Measurements from ENCODE around the gene NEFH. TPM values are rescaled to one million over a fixed set of nuclear protein-coding genes. Genes with fewer than 3 reads are reported as not detected.
A peak's percentile ranks its signal among the peaks of the same experiment; 100 is the strongest.

Gene NEFH
- total RNA-seq, 2 experiments from 2014 or later, result 1.8 TPM

GRCh38 chr22:29449296-29449875 lies 30.6 kb upstream of the NEFH start:
- Mint-ChIP-seq H3K9me3 (no peaks in the 10 kb centered on the region), H3K27ac (no peak overlapping the region), H3K4me3 (no peak overlapping the region), H3K4me1 (no peaks in the 10 kb centered on the region), H3K36me3 (no peaks in the 10 kb centered on the region), H3K27me3 (no peaks in the 10 kb centered on the region)
- POLR2A ChIA-PET, result no interaction called here
- ATAC-seq (ENCODE audit: low read depth) (no peak), DNase-seq (no peak)

DNA sequence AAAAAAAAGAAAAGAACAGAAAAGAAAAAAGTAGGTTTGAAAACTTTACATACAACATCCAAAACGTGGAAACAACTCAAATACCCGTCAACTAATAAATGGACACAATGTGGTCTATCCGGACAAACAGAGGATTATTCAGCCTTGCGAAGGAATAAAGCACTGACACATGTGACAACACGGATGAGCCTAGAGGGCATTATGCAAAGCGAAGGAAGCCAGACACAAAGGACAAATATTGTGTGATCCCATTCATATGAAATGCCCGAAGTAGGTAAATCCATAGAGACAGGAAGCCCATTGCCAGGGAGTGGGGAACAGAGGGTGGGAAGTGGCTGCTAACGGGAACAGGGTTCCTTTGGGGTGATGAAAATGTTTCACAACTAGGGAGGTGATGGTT lies 29.8 kb upstream of the NEFH start:
- ATAC-seq (ENCODE audit: low read depth) (no peak), DNase-seq (no peak)
- Mint-ChIP-seq H3K4me1 (no peaks in the 10 kb centered on the region), H3K4me3 (no peak overlapping the region), H3K27ac (no peak overlapping the region), H3K9me3 (no peaks in the 10 kb centered on the region), H3K27me3 (no peaks in the 10 kb centered on the region), H3K36me3 (no peaks in the 10 kb centered on the region)
- POLR2A ChIA-PET, result no interaction called here

DNA sequence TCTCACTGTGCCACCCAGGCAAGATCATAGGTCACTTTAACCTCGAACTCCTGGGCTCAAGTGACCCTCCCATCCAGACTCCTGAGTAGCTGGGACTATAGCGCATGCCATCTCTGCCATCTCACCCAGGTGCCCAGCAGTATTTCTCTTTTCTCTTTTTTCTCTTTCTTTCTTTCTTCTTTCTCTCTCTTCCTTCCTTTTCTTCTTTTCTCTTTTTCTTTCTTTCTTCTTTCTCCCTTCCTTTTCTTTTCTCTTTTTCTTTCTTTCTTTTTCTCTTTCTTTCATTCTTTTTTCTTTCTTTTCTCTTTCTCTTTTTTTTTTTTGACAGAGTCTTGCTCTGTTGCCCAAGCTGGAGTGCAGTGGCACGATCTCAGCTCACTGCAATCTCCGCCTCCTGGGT lies 28.2 kb upstream of the NEFH start:
- H3K27ac Mint-ChIP-seq, result no peak overlapping the region

DNA sequence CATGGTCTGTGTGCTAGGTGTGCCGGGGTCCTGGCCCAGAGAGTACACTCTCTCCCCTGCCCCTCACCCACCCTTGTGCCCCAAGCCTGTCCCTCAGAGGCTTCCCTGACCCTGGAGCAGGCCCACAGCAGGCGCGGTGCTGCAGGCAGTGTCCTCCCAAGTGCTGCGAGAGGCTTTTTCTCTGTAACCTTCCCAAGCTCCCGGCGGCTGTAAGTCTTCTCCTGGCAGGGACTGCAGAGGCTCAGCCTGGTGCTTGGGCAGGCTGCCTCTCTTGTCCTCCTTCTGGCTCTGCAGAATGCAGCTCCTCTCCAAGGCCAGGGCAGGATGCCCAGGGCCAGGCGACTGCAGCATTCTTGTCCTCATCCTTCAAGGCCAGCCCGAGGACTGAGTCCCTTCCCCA lies 25.7 kb upstream of the NEFH start:
- Mint-ChIP-seq H3K9me3 (no peaks in the 10 kb centered on the region), H3K27me3 (peaks cover 2% of the 10 kb centered on the region), H3K36me3 (no peaks in the 10 kb centered on the region), H3K4me1 (no peaks in the 10 kb centered on the region), H3K27ac (no peak overlapping the region), H3K4me3 (no peak overlapping the region)
- DNase-seq, result no peak
- ATAC-seq (ENCODE audit: low read depth), result no peak
- POLR2A ChIA-PET, result no interaction called here

More for the DNA sequence above, 28.2 kb upstream of the NEFH start:
- POLR2A ChIA-PET, result no interaction called here
- no peaks in the 10 kb centered on the region for H3K4me1 Mint-ChIP-seq
- H3K36me3 Mint-ChIP-seq, result no peaks in the 10 kb centered on the region
- DNase-seq (no peak), ATAC-seq (ENCODE audit: low read depth) (no peak)
- no peaks in the 10 kb centered on the region for H3K9me3 Mint-ChIP-seq
- H3K4me3 Mint-ChIP-seq, result no peak overlapping the region
- H3K27me3 Mint-ChIP-seq, result no peaks in the 10 kb centered on the region

DNA sequence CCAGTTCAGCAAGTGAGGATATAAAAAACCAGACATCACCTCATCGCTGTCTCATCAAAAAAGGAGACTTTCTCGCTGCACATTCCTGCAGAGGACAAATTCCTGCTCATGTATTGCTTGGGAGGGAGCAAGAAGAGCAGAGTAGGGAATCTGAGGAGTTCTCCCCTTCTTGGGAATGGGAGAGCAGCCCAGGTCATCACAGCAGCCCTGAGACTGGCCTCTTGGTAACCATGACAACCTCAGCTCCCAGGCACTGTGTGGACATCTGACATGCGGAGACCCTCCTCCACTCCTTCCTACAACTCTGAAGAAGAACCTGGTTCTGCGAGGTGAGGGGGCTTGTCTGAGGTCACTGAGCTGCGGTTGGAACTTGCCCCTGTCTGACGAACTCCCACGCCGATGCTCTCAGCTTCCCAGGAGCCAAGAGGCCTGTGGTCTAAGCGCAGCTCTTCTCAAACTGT lies 23.8 kb upstream of the NEFH start:
- no peaks in the 10 kb centered on the region for H3K9me3 Mint-ChIP-seq
- no peak overlapping the region for H3K4me3 Mint-ChIP-seq
- peaks cover 2% of the 10 kb centered on the region for H3K27me3 Mint-ChIP-seq
- H3K4me1 Mint-ChIP-seq, result no peaks in the 10 kb centered on the region
- no peak for ATAC-seq (ENCODE audit: low read depth)
- DNase-seq, result no peak
- H3K36me3 Mint-ChIP-seq, result no peaks in the 10 kb centered on the region
- POLR2A ChIA-PET, result no interaction called here
- H3K27ac Mint-ChIP-seq, result no peak overlapping the region

- Mint-ChIP-seq H3K9me3 (no peaks in the 10 kb centered on the region), H3K4me1 (no peaks in the 10 kb centered on the region), H3K36me3 (no peaks in the 10 kb centered on the region), H3K4me3 (no peak overlapping the region), H3K27me3 (peaks cover 2% of the 10 kb centered on the region), H3K27ac (no peak overlapping the region)
- DNase-seq (no peak), ATAC-seq (ENCODE audit: low read depth) (peak; percentile 39)
- POLR2A ChIA-PET, result interaction anchor here (0.6 kb wide), 1 partner anchor 43 kb away, joined by 3 read pairs; no protein-coding TSS in a partner anchor
These were observed 22.3 kb upstream of the NEFH start for GRCh38 chr22:29457730-29458129.

DNA sequence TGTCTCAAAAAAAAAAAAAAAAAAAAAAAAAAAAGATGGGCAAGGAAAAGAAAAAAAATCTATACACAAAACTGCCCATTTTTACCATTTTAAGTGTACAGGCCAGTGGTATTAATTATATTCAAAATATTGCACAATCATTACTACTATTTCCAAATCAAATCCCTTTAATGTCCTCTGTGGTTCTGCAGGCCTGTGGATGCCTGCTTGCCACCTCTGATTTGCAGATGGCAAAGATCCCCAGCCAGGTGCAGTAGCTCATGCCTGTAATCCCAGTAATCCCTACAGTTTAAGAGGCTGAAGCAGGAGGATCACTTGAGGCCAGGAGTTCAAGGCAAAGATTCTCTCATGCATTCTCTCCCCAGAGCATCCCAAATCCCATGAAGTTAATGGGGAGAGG lies 21.5 kb upstream of the NEFH start:
- Mint-ChIP-seq H3K9me3 (no peaks in the 10 kb centered on the region), H3K4me1 (no peaks in the 10 kb centered on the region), H3K27me3 (peaks cover 2% of the 10 kb centered on the region), H3K27ac (no peak overlapping the region), H3K4me3 (no peak overlapping the region), H3K36me3 (no peaks in the 10 kb centered on the region)
- POLR2A ChIA-PET, result no interaction called here
- ATAC-seq (ENCODE audit: low read depth), result no peak
- DNase-seq, result no peak

DNA sequence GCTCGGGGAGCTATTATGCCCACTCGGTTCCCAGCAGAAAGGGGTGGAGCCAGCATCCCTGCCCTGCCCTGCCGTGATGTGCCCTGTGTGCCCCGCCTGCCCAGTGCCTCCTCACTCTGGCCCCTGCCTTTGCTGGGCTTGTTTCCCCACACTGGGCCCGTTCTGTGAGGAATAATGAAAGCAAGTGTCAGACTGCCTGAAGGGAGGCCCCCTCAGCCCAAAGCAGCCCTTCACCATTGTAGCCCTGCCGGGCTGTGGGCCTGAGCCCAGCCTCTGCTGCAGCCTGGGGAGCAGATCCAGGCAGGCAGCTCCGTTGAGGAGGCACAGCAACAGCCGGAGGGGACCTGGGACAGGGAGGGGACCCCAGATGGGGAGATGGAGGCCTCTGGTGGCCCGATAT lies 20.2 kb upstream of the NEFH start:
- POLR2A ChIA-PET, result no interaction called here
- H3K27me3 Mint-ChIP-seq, result peaks cover 2% of the 10 kb centered on the region
- H3K4me3 Mint-ChIP-seq, result no peak overlapping the region
- H3K4me1 Mint-ChIP-seq, result no peaks in the 10 kb centered on the region
- DNase-seq (no peak), ATAC-seq (ENCODE audit: low read depth) (no peak)
- H3K36me3 Mint-ChIP-seq, result no peaks in the 10 kb centered on the region
- H3K9me3 Mint-ChIP-seq, result no peaks in the 10 kb centered on the region
- no peak overlapping the region for H3K27ac Mint-ChIP-seq

- no peaks in the 10 kb centered on the region for H3K9me3 Mint-ChIP-seq
- no peaks in the 10 kb centered on the region for H3K36me3 Mint-ChIP-seq
- POLR2A ChIA-PET, result interaction anchor here (0.7 kb wide), 1 partner anchor 1293 kb away, joined by 3 read pairs; no protein-coding TSS in a partner anchor
- peaks cover 2% of the 10 kb centered on the region for H3K27me3 Mint-ChIP-seq
- ATAC-seq (ENCODE audit: low read depth) (no peak), DNase-seq (no peak)
- no peak overlapping the region for H3K4me3 Mint-ChIP-seq
- H3K27ac Mint-ChIP-seq, result no peak overlapping the region
- H3K4me1 Mint-ChIP-seq, result no peaks in the 10 kb centered on the region
These were observed 18.8 kb upstream of the NEFH start for GRCh38 chr22:29461263-29461662.

GRCh38 chr22:29463629-29464028 lies 16.4 kb upstream of the NEFH start:
- POLR2A ChIA-PET, result no interaction called here
- H3K27me3 Mint-ChIP-seq, result peaks cover 8% of the 10 kb centered on the region
- no peak for ATAC-seq (ENCODE audit: low read depth)
- DNase-seq, result no peak
- no peaks in the 10 kb centered on the region for H3K4me1 Mint-ChIP-seq
- H3K36me3 Mint-ChIP-seq, result no peaks in the 10 kb centered on the region
- H3K9me3 Mint-ChIP-seq, result no peaks in the 10 kb centered on the region
- no peak overlapping the region for H3K4me3 Mint-ChIP-seq
- H3K27ac Mint-ChIP-seq, result no peak overlapping the region

DNA sequence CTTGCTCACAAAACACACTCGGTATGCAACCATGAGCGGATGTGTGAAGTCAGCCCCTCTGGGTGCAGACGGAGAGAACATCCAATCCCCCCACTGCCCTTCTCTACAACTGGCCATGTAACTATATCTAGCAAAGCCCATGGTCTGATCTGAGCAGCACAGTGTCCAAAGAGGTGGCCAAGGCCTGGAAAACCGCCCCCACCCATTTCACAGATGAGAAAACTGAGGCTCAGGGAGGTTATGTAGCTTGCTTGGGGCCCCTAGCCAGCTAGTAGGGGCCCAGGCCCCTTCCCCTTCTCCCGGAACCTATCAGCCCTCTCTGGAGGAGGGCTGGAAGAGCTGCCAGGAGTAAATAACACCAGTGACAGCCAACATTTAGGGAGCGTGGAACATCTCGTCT lies 15.4 kb upstream of the NEFH start:
- POLR2A ChIA-PET, result no interaction called here
- no peak for DNase-seq
- no peaks in the 10 kb centered on the region for H3K36me3 Mint-ChIP-seq
- H3K27ac Mint-ChIP-seq, result no peak overlapping the region
- H3K9me3 Mint-ChIP-seq, result no peaks in the 10 kb centered on the region
- ATAC-seq (ENCODE audit: low read depth), result no peak
- peaks cover 10% of the 10 kb centered on the region for H3K27me3 Mint-ChIP-seq
- H3K4me1 Mint-ChIP-seq, result no peaks in the 10 kb centered on the region
- no peak overlapping the region for H3K4me3 Mint-ChIP-seq

DNA sequence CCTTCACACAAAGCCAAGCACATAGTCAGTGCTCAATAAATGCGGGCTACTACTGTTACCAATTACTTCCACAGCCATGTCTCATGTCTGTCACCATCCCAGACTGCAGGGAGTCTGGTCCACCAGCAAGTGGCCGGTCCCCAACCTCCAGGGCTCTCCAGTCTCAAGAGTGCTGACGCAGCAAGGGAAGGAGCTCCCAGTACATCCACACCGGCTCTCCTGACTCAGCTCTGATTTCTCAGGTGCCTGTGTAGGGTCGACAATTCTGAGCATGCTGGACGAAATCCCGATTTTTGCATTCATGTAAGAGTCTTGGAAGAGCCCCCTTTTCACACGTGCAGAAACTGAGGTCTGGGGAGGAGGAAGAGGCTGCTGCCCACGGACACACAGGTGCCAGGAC lies 10.3 kb upstream of the NEFH start:
- POLR2A ChIA-PET, result no interaction called here
- ATAC-seq (ENCODE audit: low read depth), result no peak

GRCh38 chr22:29470159-29470855 lies 9.7 kb upstream of the NEFH start:
- Mint-ChIP-seq H3K36me3 (no peaks in the 10 kb centered on the region), H3K9me3 (no peaks in the 10 kb centered on the region), H3K27ac (no peak overlapping the region)

More for the DNA sequence above, 10.3 kb upstream of the NEFH start:
- peak overlapping the region; percentile 67 for H3K4me3 Mint-ChIP-seq
- no peaks in the 10 kb centered on the region for H3K9me3 Mint-ChIP-seq
- H3K4me1 Mint-ChIP-seq, result peaks cover 2% of the 10 kb centered on the region
- H3K27ac Mint-ChIP-seq, result no peak overlapping the region
- no peaks in the 10 kb centered on the region for H3K36me3 Mint-ChIP-seq
- H3K27me3 Mint-ChIP-seq, result peaks cover 31% of the 10 kb centered on the region
- no peak for DNase-seq

DNA sequence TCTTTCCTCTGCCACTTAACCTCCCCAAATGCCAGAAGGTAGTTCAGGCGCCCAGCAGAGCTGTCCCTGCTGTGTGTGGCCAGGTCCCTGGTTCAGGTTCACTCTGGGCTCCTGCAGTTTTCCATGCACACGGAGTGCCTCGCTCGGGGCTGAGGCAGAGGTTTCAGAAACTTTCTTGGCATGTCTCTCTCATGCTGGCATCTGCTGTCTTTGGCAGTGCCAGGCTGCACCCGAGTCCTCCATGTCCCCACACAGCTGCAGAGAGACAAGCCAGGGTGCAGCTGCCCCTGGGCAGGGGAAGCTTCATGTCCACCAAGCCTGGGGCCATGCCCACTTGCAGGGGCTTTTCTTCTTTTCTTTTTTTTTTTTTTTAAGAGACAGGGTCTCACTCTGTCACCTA lies 7.0 kb upstream of the NEFH start:
- Mint-ChIP-seq H3K4me1 (peaks cover 2% of the 10 kb centered on the region), H3K36me3 (no peaks in the 10 kb centered on the region)
- POLR2A ChIA-PET, result no interaction called here

More at GRCh38 chr22:29470159-29470855, 9.7 kb upstream of the NEFH start:
- ATAC-seq (ENCODE audit: low read depth), result peak; percentile 86
- Mint-ChIP-seq H3K27me3 (peaks cover 31% of the 10 kb centered on the region), H3K4me1 (peaks cover 2% of the 10 kb centered on the region), H3K4me3 (peak overlapping the region; percentile 67)
- DNase-seq, result peak; percentile 84
- POLR2A ChIA-PET, result no interaction called here

More for the DNA sequence above, 7.0 kb upstream of the NEFH start:
- DNase-seq, result no peak
- ATAC-seq (ENCODE audit: low read depth), result no peak
- Mint-ChIP-seq H3K27me3 (peaks cover 40% of the 10 kb centered on the region), H3K9me3 (no peaks in the 10 kb centered on the region), H3K4me3 (no peak overlapping the region), H3K27ac (no peak overlapping the region)
